Endodermal cell (in vitro differentiated cells): ENCODE measurements around the gene CFAP97. TPM values are rescaled to one million over a fixed set of nuclear protein-coding genes. Genes with fewer than 3 reads are reported as not detected.

Experiments
- DNase-seq: peaks from one replicate; pipeline ENCODE4 v3.0.0-alpha.2; 2017
- H3K27ac ChIP-seq: 2 replicates; pipeline ENCODE4 v1.5.1; 2013; ENCODE audit warnings: mild to moderate bottlenecking, low read depth, low read length, moderate library complexity
- H3K27me3 ChIP-seq: 2 replicates; pipeline ENCODE4 v1.6.1; 2013; ENCODE audit warnings: mild to moderate bottlenecking, low read length, moderate library complexity; ENCODE audit not compliant: insufficient read depth, control insufficient read depth, poor library complexity, severe bottlenecking
- H3K36me3 ChIP-seq: 2 replicates; pipeline ENCODE4 v1.7.0; 2013; ENCODE audit warnings: mild to moderate bottlenecking, low read length, moderate library complexity; ENCODE audit not compliant: control insufficient read depth, insufficient read depth
- H3K4me1 ChIP-seq: one replicate; pipeline ENCODE4 v1.7.0; 2013; ENCODE audit warnings: low read length; ENCODE audit not compliant: control insufficient read depth, insufficient read depth
- H3K4me3 ChIP-seq: 2 replicates; pipeline ENCODE4 v1.5.1; 2013; ENCODE audit warnings: mild to moderate bottlenecking, low read length, moderate library complexity
- H3K9ac ChIP-seq: 2 replicates; pipeline ENCODE4 v1.6.1; 2013; ENCODE audit warnings: mild to moderate bottlenecking, low read length, moderate library complexity; ENCODE audit not compliant: poor library complexity, severe bottlenecking; ENCODE audit errors: extremely low read depth
- H3K9me3 ChIP-seq: 2 replicates; pipeline ENCODE4 v1.6.1; 2013; ENCODE audit warnings: mild to moderate bottlenecking, low read length, moderate library complexity; ENCODE audit not compliant: control insufficient read depth
- H3K27ac Mint-ChIP-seq: 2 replicates; pipeline ENCODE4 v1.8.0; 2020; ENCODE audit warnings: mixed read lengths
- H3K27me3 Mint-ChIP-seq: 2 replicates; pipeline ENCODE4 v1.8.0; 2021; ENCODE audit warnings: mild to moderate bottlenecking, mixed read lengths; ENCODE audit not compliant: insufficient read depth
- H3K36me3 Mint-ChIP-seq: 2 replicates; pipeline ENCODE4 v1.8.0; 2020; ENCODE audit warnings: low read depth, mixed read lengths
- H3K4me1 Mint-ChIP-seq: 2 replicates; pipeline ENCODE4 v1.8.0; 2020; ENCODE audit warnings: mixed read lengths
- H3K4me3 Mint-ChIP-seq: 2 replicates; pipeline ENCODE4 v1.8.0; 2020; ENCODE audit warnings: mild to moderate bottlenecking, moderate library complexity, mixed read lengths
- H3K9me3 Mint-ChIP-seq: 2 replicates; pipeline ENCODE4 v1.8.0; 2020; ENCODE audit warnings: mild to moderate bottlenecking, mixed read lengths
- CTCF ChIP-seq: fragments of 200-600 bp; sonication (generic); conservative IDR thresholded peaks from 2 replicates; pipeline ENCODE4 v1.5.0; 2021; ENCODE audit warnings: antibody characterized with exemption, mild to moderate bottlenecking
- WGBS, 2 experiments: methylation state at CpG; one replicate each; pipeline versions ENCODE4 v1.1.5 to v1.1.7; 2013; ENCODE audit warnings: missing lambda C conversion rate in 2 of 2, mixed read lengths in 1 of 2; ENCODE audit not compliant: insufficient coverage in 1 of 2, insufficient read length in 1 of 2; 5-methylcytosine and 5-hydroxymethylcytosine counted together
- total RNA-seq, 2 donors: library from RNA; stranded (reverse); fragmentation: NEBNext Ultra II Directional in 1 of 2; extraction: Animal tissue kit (Norgen Biotek cat#: 25700) in 1 of 2; gene quantifications; 2 replicates in 1 of 2; 3 replicates in 1 of 2; pipeline ENCODE4 v1.2.1, GENCODE V29; 2021

The CFAP97 gene
- total RNA-seq, 2 donors from 2014 or later = 33.8 to 41.6 TPM

GRCh38 chr4:185235843-185236503, 32.2 kb upstream of the CFAP97 start:
- H3K27ac ChIP-seq = no peak overlapping the region
- 54 to 73% methylated on average over 5 to 7 of the region's 7 CpGs for WGBS, 2 experiments
- peak; percentile 65 for DNase-seq
- H3K4me1 ChIP-seq = peaks cover 12% of the 10 kb centered on the region
- H3K9ac ChIP-seq = no peak overlapping the region
- Mint-ChIP-seq H3K4me3 (no peak overlapping the region), H3K27ac (peak overlapping the region; percentile 35), H3K36me3 (peaks cover 15% of the 10 kb centered on the region), H3K9me3 (peaks cover 22% of the 10 kb centered on the region), H3K27me3 (peaks cover 8% of the 10 kb centered on the region), H3K4me1 (peaks cover 23% of the 10 kb centered on the region)
- no peak overlapping the region for H3K4me3 ChIP-seq
- peaks cover 22% of the 10 kb centered on the region for H3K9me3 ChIP-seq
- H3K36me3 ChIP-seq = peaks cover 10% of the 10 kb centered on the region
- H3K27me3 ChIP-seq = no peaks in the 10 kb centered on the region
- no peak for TF ChIP-seq CTCF

DNA sequence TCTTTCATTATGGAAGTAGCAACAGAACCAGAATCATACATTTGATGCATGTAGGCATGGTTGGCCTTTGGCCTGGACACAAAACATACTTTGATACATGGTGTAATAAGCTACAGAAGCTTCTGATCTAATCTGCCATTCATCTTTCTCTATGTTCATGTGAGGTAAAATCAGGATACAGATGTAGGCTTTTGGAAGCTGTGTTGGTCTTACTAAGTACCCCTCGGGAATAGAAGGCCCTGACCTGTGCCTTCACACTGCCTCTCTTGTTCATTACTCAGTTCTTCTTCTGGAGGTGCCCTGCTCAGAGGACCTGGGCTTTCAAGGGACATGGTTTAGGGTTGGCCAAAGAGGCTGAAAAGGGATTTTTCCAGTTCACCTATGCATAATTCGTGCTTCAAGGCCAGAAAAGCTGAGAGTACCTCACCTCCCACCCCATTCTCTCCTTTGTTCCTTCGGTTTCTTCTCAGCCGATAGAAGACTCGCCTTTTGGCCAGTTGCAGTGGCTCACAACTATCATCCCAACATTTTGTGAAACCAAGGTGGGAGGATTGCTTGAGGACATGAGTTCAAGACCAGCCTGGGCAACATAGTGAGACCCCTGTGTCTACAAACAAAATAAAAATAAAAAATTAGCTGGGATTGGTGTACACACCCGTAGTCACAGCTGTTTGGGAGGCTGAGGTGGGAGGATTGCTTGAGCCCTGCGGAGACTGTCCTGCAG, 31.5 kb upstream of the CFAP97 start:
- DNase-seq = no peak
- Mint-ChIP-seq H3K4me1 (peaks cover 23% of the 10 kb centered on the region), H3K4me3 (no peak overlapping the region), H3K27ac (peak overlapping the region; percentile 35), H3K36me3 (peaks cover 15% of the 10 kb centered on the region), H3K27me3 (peaks cover 8% of the 10 kb centered on the region), H3K9me3 (peaks cover 20% of the 10 kb centered on the region)
- Histone ChIP-seq H3K36me3 (peaks cover 10% of the 10 kb centered on the region), H3K27ac (no peak overlapping the region), H3K4me1 (peaks cover 12% of the 10 kb centered on the region), H3K9ac (no peak overlapping the region), H3K27me3 (no peaks in the 10 kb centered on the region), H3K4me3 (no peak overlapping the region), H3K9me3 (peaks cover 22% of the 10 kb centered on the region)
- TF ChIP-seq CTCF = no peak
- 76 to 91% methylated on average over 1 to 7 of the region's 7 CpGs for WGBS, 2 experiments

GRCh38 chr4:185232370-185232769, 28.6 kb upstream of the CFAP97 start:
- WGBS, 2 experiments = 96 to 97% methylated on average over 3 to 6 of the region's 6 CpGs
- DNase-seq = no peak
- H3K36me3 Mint-ChIP-seq = peaks cover under 1% of the 10 kb centered on the region
- no peak overlapping the region for H3K27ac ChIP-seq
- peaks cover 5% of the 10 kb centered on the region for H3K27me3 Mint-ChIP-seq
- no peaks in the 10 kb centered on the region for H3K36me3 ChIP-seq
- H3K4me3 Mint-ChIP-seq = no peak overlapping the region
- TF ChIP-seq CTCF = no peak
- H3K4me3 ChIP-seq = no peak overlapping the region
- H3K9ac ChIP-seq = no peak overlapping the region
- H3K4me1 Mint-ChIP-seq = peaks cover 22% of the 10 kb centered on the region
- H3K9me3 ChIP-seq = peaks cover 2% of the 10 kb centered on the region
- no peaks in the 10 kb centered on the region for H3K27me3 ChIP-seq
- H3K9me3 Mint-ChIP-seq = peaks cover 1% of the 10 kb centered on the region
- H3K27ac Mint-ChIP-seq = no peak overlapping the region
- peaks cover 12% of the 10 kb centered on the region for H3K4me1 ChIP-seq
